NCI-H128 (cell line): Measurements from ENCODE around the gene STX8.

Experiments used
- DNase-seq: peaks from one replicate; lab custom pipeline; 2025; ENCODE audit not compliant: unreplicated experiment; lab: John Stamatoyannopoulos, UW

Gene STX8

GRCh38 chr17:9215465-9215864 is 360.2 kb downstream of the STX8 start:
- DNase-seq: no peak

- DNase-seq: no peak
Observed at GRCh38 chr17:9213303-9213640, 362.3 kb downstream of the STX8 start.

GRCh38 chr17:9212376-9213302 is 363.0 kb downstream of the STX8 start:
- DNase-seq: no peak

GRCh38 chr17:9211133-9211765 is 364.4 kb downstream of the STX8 start:
- DNase-seq: no peak

- no peak for DNase-seq
Observed at GRCh38 chr17:9209781-9210370, 365.7 kb downstream of the STX8 start.

GRCh38 chr17:9209347-9209746 is 366.3 kb downstream of the STX8 start:
- DNase-seq: no peak

GRCh38 chr17:9208381-9209105 is 367.1 kb downstream of the STX8 start:
- no peak for DNase-seq

GRCh38 chr17:9206741-9207332 is 368.8 kb downstream of the STX8 start:
- DNase-seq: no peak

- DNase-seq: no peak
Observed at GRCh38 chr17:9206410-9206703, 369.3 kb downstream of the STX8 start.

- no peak for DNase-seq
Observed at GRCh38 chr17:9205520-9206409, 369.9 kb downstream of the STX8 start.

GRCh38 chr17:9204637-9205329 is 370.8 kb downstream of the STX8 start:
- DNase-seq: no peak

GRCh38 chr17:9203771-9204425 is 371.7 kb downstream of the STX8 start:
- no peak for DNase-seq

- DNase-seq: no peak
Observed at GRCh38 chr17:9202532-9202931, 373.1 kb downstream of the STX8 start.

GRCh38 chr17:9200699-9201359 is 374.8 kb downstream of the STX8 start:
- DNase-seq: no peak
